D341Med (cell line): Measurements from ENCODE around the gene TASOR2.

ENCODE experiments used
- DNase-seq: peaks from one replicate; pipeline ENCODE4 v3.0.0; 2012; ENCODE audit warnings: low spot score

TASOR2 gene

DNA sequence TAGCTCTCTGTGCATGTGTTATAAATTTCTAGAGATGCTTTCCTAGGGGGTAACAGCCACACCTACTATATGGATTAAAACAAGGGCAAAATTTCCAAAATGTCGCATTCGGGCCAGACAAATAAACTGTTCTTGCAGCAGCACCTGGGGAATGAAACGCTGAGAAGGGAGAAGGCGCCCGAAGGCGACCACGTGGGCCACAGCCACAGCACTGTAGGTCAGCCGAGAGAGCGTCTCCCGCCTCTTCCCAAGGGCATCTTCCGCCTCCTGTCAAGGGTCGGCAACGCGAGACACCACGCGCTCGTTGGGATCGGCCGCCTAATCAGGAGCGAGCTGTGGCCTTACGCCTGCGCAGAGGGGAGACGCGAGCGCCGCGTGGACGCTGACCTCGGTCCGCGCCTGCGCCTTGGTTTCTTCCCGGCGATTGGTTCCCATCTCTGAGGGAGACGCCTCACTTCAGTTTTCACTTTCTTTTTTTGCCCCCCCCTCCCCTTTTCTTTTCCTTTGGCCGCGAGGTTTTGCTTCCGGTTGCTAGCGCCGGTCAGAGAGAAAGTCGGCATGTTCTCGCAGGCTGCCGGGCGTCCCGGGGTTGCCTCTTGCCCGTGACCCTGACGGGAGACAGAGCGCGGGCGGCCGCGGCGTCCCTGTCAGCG lies at the start of gene TASOR2:
Gene TASOR2, plus strand, starts transcription at position 521 of the 653 bp plus-strand sequence. CDS start 35,805 bp downstream, outside the sequence.
- peak; percentile 98 for DNase-seq

DNA sequence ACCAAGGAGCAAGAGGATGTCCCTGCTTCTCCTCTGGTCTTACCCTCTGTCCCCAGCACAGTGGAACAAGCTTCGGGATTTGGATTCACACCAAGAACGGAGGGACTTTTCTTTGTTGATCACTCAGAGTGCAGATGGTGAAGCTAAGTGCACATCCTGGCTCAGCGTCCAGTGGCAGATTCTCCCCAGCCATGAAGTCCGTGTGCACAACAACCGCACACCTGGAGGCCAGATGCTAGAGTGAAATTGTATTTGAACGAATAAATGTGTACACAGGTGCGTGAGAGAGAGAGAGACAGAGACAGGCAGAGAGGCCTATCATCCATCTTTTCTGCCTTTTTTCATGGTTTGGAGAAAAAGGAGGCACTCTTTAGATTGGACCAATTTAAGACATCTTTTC lies 49.7 kb upstream of the TASOR2 start:
- no peak for DNase-seq

DNA sequence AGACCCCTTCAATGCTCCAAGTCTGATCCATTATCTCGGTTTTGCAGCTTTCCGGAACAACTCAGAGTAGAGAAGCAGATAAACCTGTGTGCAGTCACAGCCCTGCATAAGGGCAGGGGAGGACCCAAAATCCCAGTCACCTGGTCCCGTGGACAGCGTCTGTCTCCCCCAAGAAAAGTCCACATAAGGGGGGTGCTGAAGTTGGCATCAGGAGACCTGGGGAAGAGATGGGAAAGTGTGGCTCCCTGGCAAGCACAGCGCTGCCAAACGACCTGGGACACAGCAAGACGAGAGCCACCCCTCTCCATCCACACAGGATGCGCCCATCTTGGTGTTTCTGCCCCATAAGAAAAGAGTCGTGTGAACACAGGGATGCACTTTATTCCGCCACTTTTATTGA lies 46.1 kb upstream of the TASOR2 start:
- DNase-seq, result no peak

- DNase-seq, result no peak
Measured at GRCh38 chr10:5639066-5639465, 45.6 kb upstream of the TASOR2 start.

DNA sequence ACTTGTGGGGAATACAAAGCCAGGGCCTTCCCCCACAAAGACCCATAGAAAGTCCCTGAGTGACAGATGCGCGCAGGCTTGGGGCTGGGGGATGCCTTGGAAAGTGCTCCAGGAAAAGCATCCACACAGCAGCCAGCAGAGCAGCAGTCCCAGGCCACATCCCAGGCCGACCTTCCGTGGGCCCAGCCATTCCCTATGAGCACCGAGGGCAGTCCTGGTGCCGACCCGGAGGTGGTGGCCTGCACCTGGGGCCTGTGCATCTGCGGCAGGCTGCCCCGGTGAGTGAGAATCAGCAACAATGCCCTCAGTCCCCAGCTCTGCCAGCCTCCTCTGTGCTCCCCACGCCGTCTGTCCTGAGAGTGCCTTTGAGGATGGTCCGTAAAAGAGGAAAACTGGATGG lies 44.6 kb upstream of the TASOR2 start:
- DNase-seq, result no peak

- no peak for DNase-seq
Measured at GRCh38 chr10:5640501-5640900, 44.1 kb upstream of the TASOR2 start.

GRCh38 chr10:5641501-5641900 lies 43.1 kb upstream of the TASOR2 start:
- DNase-seq, result no peak

DNA sequence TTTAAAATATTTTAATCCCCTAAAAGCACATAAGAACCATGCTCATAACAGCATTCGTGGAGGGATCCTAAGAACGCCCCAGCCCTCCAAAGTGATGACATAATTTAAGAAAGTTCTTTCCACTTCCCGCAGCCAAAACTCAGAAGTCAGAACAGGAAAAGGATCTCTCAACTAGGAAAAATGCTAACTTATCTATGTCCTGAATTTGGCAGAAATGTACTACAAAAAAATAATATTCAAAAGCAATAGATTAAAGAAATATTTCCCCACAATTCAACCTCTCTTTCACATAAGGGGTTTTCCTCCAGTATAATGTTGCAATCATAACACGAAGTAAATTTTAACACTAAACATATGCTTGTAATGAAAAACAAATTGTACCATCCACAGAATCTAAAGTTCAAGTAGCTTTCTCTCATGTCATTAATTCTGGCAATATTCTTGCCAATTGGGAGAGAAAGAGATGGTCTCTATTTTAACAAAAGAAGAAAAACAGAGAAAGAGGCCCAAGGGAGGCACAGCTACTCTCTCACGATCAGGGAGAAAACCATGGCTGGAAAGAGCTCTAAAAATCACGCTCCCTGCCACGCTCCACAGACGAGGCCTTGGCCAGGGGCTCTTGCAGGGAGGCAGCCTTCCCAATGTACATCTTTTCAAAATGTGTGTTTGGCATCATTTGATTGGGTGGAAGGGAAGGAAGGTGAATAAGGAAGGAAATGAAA lies 41.1 kb upstream of the TASOR2 start:
- DNase-seq, result no peak

- DNase-seq, result no peak
Measured at GRCh38 chr10:5644930-5645329, 39.7 kb upstream of the TASOR2 start.

DNA sequence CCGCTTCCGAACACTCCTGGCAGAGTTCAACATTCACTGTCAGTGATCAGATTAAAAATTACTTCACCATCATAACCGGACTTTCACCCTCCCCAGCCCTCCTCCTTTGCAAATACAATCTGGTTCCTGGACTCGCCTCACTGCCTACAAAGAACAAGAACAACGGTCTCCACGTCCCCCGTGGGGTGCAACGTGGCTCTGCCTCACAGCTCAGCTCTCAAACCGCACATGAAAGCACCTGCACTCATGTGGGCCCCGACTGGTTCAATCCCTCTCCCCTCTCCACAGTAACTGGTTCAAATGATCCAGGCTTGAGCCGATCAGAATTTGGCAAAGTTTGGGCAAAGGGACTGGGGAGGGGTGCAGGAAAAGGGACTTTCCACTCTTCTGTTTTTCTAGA lies 39.3 kb upstream of the TASOR2 start:
- DNase-seq, result no peak

GRCh38 chr10:5645944-5646617 lies 38.6 kb upstream of the TASOR2 start:
- no peak for DNase-seq

DNA sequence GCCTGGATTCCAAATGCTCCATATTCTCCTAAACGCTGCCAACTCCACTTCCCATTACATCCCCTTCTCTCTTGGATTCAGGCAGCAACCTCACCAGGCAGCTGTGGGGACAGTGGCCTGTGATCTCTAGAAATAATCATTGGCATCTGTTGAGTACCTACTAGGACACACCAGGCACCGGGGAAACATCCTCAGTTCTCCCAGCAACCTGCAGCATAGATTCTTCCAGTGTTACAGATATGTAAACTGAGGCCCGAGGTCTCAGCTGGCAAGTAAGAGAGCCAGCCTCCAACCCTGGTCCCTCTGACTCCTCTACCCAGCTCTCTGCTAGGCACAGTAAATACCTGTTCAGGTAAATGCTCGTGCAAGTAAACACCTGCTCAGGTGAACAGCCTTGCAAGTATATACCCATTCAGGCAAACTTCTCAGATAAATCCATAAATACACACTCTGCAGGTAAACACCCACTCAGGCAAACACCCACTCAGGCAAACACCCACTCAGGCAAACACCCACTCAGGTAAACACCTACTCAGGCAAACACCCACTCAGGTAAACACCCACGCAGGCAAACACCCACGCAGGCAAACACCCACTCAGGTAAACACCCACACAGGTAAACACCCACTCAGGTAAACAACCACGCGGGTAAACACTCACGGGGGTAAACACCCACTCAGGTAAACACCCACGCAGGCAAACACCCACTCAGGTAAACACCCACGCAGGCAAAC lies 37.0 kb upstream of the TASOR2 start:
- DNase-seq, result no peak

DNA sequence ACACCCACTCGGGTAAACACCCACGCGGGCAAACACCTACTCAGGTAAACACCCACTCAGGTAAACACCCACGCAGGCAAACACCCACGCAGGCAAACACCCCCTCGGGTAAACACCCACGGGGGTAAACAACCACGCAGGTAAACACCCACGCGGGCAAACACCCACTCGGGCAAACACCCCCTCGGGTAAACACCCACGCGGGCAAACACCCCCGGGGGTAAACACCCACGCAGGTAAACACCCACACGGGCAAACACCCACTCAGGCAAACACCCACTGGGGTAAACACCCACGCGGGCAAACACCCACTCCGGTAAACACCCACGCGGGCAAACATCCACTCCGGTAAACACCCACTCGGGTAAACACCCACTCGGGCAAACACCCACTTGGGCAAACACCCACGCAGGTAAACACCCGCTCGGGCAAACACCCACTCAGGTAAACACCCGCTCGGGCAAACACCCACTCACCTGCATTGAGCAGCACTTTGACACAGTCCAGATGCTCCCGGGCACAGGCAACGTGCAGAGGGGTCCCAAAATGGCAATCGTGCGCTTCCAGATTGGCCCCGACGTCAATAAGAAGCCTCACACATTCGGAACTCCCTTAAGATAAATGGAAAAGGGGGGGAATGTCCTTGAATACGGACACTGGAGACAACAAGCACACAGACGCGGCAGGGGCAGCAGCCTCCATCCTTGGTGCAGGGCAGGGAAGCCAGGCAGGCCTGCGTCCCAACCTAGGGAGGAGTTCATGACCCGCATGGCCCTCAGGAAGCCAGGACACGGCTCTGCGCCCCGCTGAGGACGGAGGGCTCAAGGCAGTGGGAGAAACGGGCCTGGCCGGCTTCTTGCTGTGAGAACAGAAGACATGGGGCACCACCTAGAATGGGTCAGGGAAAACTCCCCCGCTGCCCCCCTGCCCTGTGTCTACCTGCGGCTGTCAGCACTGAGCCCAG lies 35.9 kb upstream of the TASOR2 start:
- DNase-seq, result no peak

- no peak for DNase-seq
Measured at GRCh38 chr10:5649746-5650145, 34.9 kb upstream of the TASOR2 start.

DNA sequence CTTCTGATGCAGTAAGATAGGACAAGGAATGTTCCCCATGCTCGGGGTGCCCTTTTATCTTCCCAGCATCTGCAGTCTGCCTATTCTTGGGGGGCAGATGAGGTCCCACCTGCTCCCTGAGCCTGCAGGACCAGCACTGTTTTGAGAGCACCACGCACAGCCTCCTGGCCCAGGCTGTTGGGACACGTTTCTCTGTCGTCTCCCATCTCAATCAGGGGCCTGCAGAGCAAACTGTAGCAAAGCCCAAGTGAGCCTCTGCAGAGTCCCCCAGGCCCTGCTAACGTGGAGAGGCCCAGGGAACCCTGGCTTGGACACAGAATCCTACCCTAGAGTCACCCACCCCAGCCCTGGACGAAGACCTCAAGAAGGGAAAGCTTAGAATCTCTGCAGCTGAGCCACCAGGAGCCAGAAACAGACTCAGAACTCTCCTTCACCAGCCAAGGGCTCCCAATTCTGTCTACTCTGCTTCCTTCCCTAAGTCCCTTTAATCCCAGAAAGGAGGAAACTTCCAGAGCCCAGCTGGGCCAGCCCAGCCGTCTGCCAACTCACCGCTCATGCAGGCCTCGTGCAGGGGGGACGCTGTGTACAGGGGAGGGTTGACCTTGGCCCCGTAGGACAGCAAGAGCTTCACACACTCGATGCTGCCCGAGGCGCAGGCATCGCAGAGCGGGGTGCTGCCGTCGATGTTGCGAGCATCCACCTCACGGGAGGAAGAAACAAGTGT lies 33.8 kb upstream of the TASOR2 start:
- DNase-seq, result no peak

DNA sequence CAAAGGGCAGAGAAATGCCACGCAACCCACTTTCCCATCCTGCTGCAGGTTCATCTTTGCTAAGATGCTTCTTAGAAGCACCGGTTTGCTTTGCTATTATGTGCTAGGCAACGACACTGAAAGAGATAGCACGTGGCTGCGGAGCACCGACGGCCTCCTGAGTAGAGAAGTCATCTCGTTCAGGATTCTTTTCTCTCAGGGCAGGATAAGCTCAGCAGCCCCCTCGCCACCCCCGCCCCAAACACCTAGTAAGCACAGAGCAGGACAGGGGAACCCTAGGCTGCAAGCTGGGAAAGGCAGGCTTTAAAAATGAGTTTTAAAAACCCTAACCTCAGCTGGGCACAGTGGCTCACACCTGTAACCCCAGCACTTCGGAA lies 33.3 kb upstream of the TASOR2 start:
- no peak for DNase-seq

DNA sequence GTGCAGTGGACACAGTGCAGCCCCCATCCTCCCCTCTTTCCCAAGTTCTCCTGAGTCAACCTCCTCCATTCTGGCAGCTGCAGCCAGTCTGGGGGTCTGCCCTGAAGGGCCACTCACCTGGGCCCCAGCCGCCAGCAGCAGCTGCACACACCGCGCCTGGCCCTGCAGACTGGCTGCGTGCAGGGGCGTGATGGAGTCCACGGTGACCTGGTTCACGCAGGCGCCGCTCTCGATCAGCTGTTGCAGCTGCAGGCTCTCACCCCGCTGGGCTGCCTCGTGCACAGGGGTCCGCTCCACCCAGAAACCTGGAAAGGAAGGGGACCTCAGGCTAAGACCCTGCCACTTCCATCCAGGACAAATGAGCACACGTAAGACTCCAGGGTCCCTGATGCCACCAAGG lies 31.9 kb upstream of the TASOR2 start:
- DNase-seq, result no peak

DNA sequence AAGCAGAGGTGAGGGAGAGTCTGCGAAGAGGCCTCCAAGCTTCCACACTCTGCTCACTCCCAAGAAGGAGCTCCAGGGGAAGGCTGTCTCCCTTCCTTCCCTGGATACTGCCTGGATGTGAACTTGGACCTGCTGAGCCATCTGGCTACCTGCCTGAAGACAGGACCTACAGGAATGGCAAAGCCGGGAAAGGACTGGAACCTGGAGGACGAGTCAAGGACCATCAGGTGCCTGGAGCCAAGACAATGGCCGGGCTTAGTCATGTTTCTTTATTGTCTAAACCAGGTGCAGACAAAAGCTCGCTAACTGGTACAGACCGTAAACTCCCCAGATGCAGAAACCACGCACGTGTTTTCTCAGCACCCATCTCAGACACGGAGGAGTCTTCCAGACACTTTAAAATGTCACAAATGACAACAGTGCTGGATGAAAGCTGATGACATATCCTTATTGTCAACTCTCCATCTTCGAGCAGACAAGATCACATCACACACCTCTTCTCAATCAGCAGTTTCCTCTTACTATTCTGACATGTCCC lies 30.4 kb upstream of the TASOR2 start:
- no peak for DNase-seq

DNA sequence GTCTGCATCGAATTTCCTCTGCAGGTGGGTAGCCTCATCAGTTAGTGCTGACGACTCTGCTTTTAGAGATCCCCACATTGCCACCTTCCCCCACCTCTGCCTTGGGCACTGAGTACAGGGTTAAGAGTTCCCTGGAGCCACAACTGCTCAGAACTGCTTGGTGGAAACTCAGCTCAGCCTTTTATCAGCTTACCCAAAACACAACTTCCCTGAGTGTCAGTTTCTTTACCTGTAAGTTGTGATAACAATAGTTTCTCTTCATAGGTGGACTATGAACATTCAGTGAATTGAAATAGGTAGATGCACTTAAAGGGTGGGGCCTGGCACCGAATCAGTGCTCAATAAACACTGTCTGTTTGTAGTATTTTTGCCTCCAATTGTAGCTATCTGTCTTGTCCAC lies 29.5 kb upstream of the TASOR2 start:
- DNase-seq, result no peak

DNA sequence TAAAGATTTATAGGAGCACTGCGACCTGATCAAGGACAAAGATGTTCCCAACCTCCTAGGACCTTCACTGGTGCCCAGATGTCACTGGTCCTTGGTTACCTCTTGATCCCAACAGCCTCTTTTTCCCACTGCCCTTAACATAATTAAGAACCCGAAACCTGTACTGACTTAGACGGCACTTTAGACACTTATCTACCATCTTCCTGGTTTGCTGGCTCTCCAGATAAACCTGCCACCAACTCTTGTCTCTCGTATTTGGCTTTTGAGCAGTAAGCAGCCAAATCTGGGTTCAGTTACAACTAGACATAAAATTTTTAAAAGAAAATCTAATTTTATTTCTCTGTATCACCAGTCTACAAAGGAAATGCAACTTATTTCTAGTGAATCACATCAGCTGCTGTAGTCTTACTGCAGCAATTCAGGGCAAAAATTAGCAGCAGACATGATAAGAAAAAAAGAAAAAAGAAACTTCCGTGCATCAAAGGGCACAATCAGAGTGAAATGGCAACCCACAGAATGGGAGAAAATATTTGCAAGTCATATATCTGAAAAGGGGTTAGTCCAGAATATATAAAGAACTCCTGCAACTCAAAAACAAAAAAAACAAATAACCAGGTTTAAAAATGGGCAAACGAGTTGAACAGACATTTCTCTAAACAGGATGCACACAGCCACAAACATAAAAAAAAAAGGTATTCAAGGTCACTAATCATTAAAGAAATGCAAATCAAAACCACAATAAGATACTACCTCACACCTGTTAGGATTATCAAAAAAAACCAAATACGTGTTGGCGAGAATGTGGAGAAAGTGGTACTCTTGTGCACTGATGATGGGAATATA lies 27.7 kb upstream of the TASOR2 start:
- DNase-seq, result no peak
